ENCODE results near the gene IMPACT.
A peak's percentile ranks its signal among the peaks of the same experiment; 100 is the strongest.

IMPACT gene

GRCh38 chr18:24456549-24456948, 30.1 kb downstream of the IMPACT start:
- Histone ChIP-seq H3K4me3 (ENCODE audit: low read depth in 1 of 2, low read length in 1 of 2) (no peak overlapping the region), H3K4me1 (ENCODE audit: control insufficient read depth in 1 of 2, insufficient read depth in 1 of 2, low read depth in 1 of 2, low read length in 1 of 2) (peaks cover 21 to 23% of the 10 kb centered on the region in 2 experiments), H3K9me3 (no peaks in the 10 kb centered on the region), H3K27me3 (no peaks in the 10 kb centered on the region), H3K36me3 (peaks cover under 1% of the 10 kb centered on the region), H3K27ac (no peak overlapping the region)
- TF ChIP-seq, protein P1, sequence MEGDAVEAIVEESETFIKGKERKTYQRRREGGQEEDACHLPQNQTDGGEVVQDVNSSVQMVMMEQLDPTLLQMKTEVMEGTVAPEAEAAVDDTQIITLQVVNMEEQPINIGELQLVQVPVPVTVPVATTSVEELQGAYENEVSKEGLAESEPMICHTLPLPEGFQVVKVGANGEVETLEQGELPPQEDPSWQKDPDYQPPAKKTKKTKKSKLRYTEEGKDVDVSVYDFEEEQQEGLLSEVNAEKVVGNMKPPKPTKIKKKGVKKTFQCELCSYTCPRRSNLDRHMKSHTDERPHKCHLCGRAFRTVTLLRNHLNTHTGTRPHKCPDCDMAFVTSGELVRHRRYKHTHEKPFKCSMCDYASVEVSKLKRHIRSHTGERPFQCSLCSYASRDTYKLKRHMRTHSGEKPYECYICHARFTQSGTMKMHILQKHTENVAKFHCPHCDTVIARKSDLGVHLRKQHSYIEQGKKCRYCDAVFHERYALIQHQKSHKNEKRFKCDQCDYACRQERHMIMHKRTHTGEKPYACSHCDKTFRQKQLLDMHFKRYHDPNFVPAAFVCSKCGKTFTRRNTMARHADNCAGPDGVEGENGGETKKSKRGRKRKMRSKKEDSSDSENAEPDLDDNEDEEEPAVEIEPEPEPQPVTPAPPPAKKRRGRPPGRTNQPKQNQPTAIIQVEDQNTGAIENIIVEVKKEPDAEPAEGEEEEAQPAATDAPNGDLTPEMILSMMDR (IDR thresholded peaks at IDR 0.05), result no peak

DNA sequence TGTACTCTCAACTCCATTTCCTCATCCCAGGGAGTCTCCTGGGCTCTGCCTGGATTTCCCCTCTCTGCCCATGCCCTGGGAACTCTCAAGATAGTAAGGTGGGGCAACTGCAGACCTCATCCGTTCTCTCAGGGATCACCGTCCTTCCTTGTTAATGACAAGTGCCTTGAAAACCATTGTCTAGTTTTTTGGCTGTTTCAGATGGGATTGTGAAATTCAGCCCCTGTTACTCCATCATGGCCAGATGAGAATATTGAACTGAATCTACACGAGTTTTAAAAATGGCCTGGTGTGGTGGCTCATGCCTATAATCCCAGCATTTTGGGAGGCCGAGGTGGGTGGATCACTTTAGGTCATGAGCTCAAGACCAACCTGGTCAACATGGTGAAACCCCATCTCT, 33.3 kb downstream of the IMPACT start:
- peaks cover 49 to 54% of the 10 kb centered on the region in 2 experiments for H3K4me1 ChIP-seq (ENCODE audit: control insufficient read depth in 1 of 2, insufficient read depth in 1 of 2, low read depth in 1 of 2, low read length in 1 of 2)
- H3K4me3 ChIP-seq (ENCODE audit: low read depth in 1 of 2, low read length in 1 of 2), result no peak overlapping the region
- H3K36me3 ChIP-seq, result no peaks in the 10 kb centered on the region
- H3K27me3 ChIP-seq, result no peaks in the 10 kb centered on the region
- H3K27ac ChIP-seq, result peak overlapping the region; percentile 84
- TF ChIP-seq, protein P1 (IDR thresholded peaks at IDR 0.05), result no peak
- H3K9me3 ChIP-seq, result no peaks in the 10 kb centered on the region

DNA sequence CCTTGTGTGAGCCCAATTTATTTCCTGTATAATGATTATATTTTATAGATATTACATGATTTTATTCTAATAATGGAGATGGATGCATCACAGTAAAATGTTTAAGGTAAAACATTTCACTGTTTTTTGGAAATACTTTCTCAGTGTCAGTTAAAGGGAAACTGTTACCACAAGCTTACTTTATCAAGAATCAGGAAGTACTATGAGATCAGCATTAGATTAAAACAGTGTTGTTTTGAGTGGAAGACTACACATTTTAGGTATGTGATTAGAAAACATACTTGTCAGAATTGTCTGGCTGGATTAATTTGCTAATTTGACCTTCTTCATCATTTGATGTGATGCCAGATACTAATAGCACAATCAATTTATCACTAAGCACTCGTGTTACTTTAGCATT, 33.9 kb downstream of the IMPACT start, which contains the start of gene HRH4:
Gene HRH4, plus strand, starts transcription at position 250 of the 400 bp plus-strand sequence. Its CDS starts 92 bp downstream, at position 342.
- H3K36me3 ChIP-seq, result no peaks in the 10 kb centered on the region
- no peak within 1 kb of the TSS for H3K4me3 ChIP-seq (ENCODE audit: low read depth in 1 of 2, low read length in 1 of 2)
- TF ChIP-seq, protein P1 (IDR thresholded peaks at IDR 0.05), result no peak
- H3K27ac ChIP-seq, result peak within 1 kb of the TSS; percentile 84
- H3K4me1 ChIP-seq (ENCODE audit: control insufficient read depth in 1 of 2, insufficient read depth in 1 of 2, low read depth in 1 of 2, low read length in 1 of 2), result peaks cover 56 to 60% of the 10 kb centered on the region in 2 experiments
- no peaks in the 10 kb centered on the region for H3K27me3 ChIP-seq
- no peaks in the 10 kb centered on the region for H3K9me3 ChIP-seq

GRCh38 chr18:24461996-24462395, 35.5 kb downstream of the IMPACT start:
- H3K4me1 ChIP-seq (ENCODE audit: control insufficient read depth in 1 of 2, insufficient read depth in 1 of 2, low read depth in 1 of 2, low read length in 1 of 2), result peaks cover 72 to 76% of the 10 kb centered on the region in 2 experiments
- peak overlapping the region; percentile 84 for H3K27ac ChIP-seq

DNA sequence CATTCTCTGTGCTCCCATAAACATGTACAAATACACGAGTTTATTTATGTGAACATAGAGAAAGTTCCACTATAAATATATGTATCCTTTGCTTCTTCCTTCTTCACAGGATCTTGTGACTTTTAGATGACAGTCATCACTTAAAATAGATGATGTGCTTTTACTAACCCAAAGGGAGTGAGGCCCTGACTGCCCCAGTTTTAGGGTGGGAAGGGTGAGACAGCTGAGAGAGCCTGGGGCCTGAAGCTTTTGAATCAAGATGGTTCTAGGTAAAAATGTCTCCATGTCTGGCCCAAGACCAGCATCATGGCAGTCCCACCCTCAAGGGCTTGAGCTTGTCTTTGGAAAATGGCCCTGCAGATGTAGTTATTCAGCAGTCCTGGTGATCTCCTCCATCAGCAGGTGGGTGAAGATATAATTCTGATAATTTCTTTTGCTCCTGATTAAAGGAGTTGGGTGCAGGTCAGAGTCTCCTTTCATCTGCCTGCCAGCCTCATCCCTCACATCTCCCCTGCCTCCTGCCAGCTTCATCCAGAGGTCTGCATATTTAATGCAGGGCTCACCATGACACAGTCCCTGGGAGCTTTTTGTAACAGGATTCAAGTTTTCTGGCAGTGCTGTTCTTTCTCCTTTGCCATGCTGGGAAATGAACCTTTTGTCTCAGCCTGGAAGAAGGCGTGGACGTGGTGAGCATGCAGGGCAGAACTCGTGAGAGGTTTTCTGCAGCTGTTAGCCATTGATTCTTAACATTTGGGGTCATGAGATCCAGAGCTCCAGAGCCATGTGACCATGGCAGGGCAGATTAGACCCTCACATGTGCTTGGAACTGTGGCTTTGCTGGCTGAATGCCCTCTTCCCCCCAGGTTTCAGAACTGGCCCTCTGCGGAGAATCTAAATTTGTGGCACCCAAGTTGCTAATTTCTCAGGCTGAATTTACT, 36.6 kb downstream of the IMPACT start:
- Histone ChIP-seq H3K27ac (peak overlapping the region; percentile 84), H3K27me3 (no peaks in the 10 kb centered on the region), H3K9me3 (no peaks in the 10 kb centered on the region), H3K4me1 (ENCODE audit: control insufficient read depth in 1 of 2, insufficient read depth in 1 of 2, low read depth in 1 of 2, low read length in 1 of 2) (peaks cover 81 to 84% of the 10 kb centered on the region in 2 experiments), H3K4me3 (ENCODE audit: low read depth in 1 of 2, low read length in 1 of 2) (peak overlapping the region; percentile 55 to 58), H3K36me3 (no peaks in the 10 kb centered on the region)
- TF ChIP-seq, protein P1 (IDR thresholded peaks at IDR 0.05), result no peak

More at GRCh38 chr18:24461996-24462395, 35.5 kb downstream of the IMPACT start:
- Histone ChIP-seq H3K9me3 (no peaks in the 10 kb centered on the region), H3K36me3 (no peaks in the 10 kb centered on the region), H3K27me3 (no peaks in the 10 kb centered on the region), H3K4me3 (ENCODE audit: low read depth in 1 of 2, low read length in 1 of 2) (peak overlapping the region; percentile 55 to 58)
- TF ChIP-seq, protein P1 (IDR thresholded peaks at IDR 0.05), result no peak
